Heart left ventricle (tissue), 16 donors: ENCODE results near the gene F7. TPM values are rescaled to one million over a fixed set of nuclear protein-coding genes. Genes with fewer than 3 reads are reported as not detected.

Experiments used
- ATAC-seq, 4 donors: fragments of 200-7000 bp; cut with Tn5 transposase; one replicate each; pipeline ENCODE4 v1.9.1; 2020 to 2022; ENCODE audit warnings: moderate library complexity in 4 of 4, mild to moderate bottlenecking in 3 of 4, moderate number of reproducible peaks in 1 of 4
- DNase-seq, 5 donors: peaks; one replicate each; pipeline ENCODE4 v3.0.0-alpha.2; 2020
- H3K27ac ChIP-seq, 12 donors: fragments of 200-600 bp; sonication (generic) in 4 of 12; one replicate each; pipeline versions ENCODE4 v1.5.0 to v1.8.0; 2016 to 2022; ENCODE audit warnings: mild to moderate bottlenecking in 2 of 12
- H3K27me3 ChIP-seq, 9 donors: fragments of 200-600 bp; sonication (generic) in 2 of 9; one replicate each; pipeline versions ENCODE4 v1.5.1 to v1.8.0; 2016 to 2022; ENCODE audit warnings: mild to moderate bottlenecking in 3 of 9
- H3K36me3 ChIP-seq, 9 donors: fragments of 200-600 bp; sonication (generic) in 2 of 9; one replicate each; pipeline versions ENCODE4 v1.5.0 to v1.8.0; 2018 to 2022; ENCODE audit warnings: mild to moderate bottlenecking in 2 of 9
- H3K4me1 ChIP-seq, 12 donors: fragments of 200-600 bp; sonication (generic) in 4 of 12; one replicate each; pipeline versions ENCODE4 v1.5.0 to v1.8.0; 2016 to 2022; ENCODE audit warnings: mild to moderate bottlenecking in 3 of 12
- H3K4me3 ChIP-seq, 12 donors: fragments of 200-600 bp; sonication (generic) in 4 of 12; one replicate each; pipeline versions ENCODE4 v1.5.0 to v1.8.0; 2017 to 2022; ENCODE audit warnings: mild to moderate bottlenecking in 9 of 12, moderate library complexity in 4 of 12
- H3K9me3 ChIP-seq, 12 donors: fragments of 200-600 bp; sonication (generic) in 4 of 12; one replicate each; pipeline versions ENCODE4 v1.5.0 to v1.8.0; 2016 to 2022; ENCODE audit warnings: mild to moderate bottlenecking in 1 of 12
- POLR2A ChIP-seq, 2 donors: fragments of 450-650 bp; IDR thresholded peaks; one replicate each; pipeline ENCODE4 v1.6.1; 2017; ENCODE audit warnings: antibody characterized with exemption in 2 of 2, mild to moderate bottlenecking in 2 of 2, moderate library complexity in 2 of 2
- WGBS, 4 donors: extraction: QIAGEN DNeasy Blood & Tissue Kit in 2 of 4; methylation state at CpG; one replicate each; pipeline versions ENCODE4 v1.1.5 to v1.1.7; 2013 to 2018; 5-methylcytosine and 5-hydroxymethylcytosine counted together
- intact Hi-C, 10 donors: fragments of 100-400 bp; cut with DNase I; formaldehyde crosslinking; loops; one replicate each; pipeline versions ENCODE4 v1.11.1 to v1.14.2; 2022
- polyA plus RNA-seq, 2 donors: library from polyadenylated mRNA; stranded (reverse); fragments of 200-250 nt; gene quantifications; one replicate each; pipeline ENCODE4 v1.2.3, GENCODE V29; 2013
- total RNA-seq, 9 donors: library from RNA; depleted of rRNA in 2 of 9; stranded (reverse); fragments of >200 nt in 2 of 9; fragmentation: NEBNext Ultra II Directional in 3 of 9; extraction: Animal tissue kit (Norgen Biotek cat#: 25700) in 3 of 9; gene quantifications; one replicate each; pipeline versions ENCODE4 v1.1.0 to v1.2.4, GENCODE V29; 2016 to 2023
- TF ChIP-seq, protein P1 (sequence below), 12 donors: fragments of 200-600 bp; sonication (generic) in 4 of 12; IDR thresholded peaks; one replicate each; pipeline versions ENCODE4 v1.5.0 to v1.8.0; 2018 to 2022; ENCODE audit warnings: antibody characterized with exemption in 12 of 12, mild to moderate bottlenecking in 5 of 12
- donor health status: ischemic (EF 13 %, LVEDD 7.1; RV severe dilation, severe dysfunction).
- donor health status: healthy with polysubstance abuse.
- donor health status: DM: no; HTN: yes; CAD: no.
- donor health status: DM: no; HTN: no; CAD: no.
- donor health status: ischemic (EF 25% LVEDD 6.9; RV normal size, moderate dysfunction).
- donor health status: ischemic (EF 25% LVEDD 5.7; RV mildly dilated, moderate dysfunction).
- donor health status: healthy.
- donor health status: DM: yes; HTN: yes; CAD: no.
- donor health status: ischemic (EF 35%, LVEDD 5.7; RV mildly dilated, moderate dysfunction).
- donor health status: nonischemic (EF 11% LVEDD 7.7; RV severe dilation, severe dysfunction).
- donor health status: DM: yes; HTN: yes; CAD: no.
- donor health status: PGD.
- donor health status: ischemic (EF 29% LVEDD 5.4; RV normal size, mild dysfunction).
- donor health status: nonischemic (EF 23%, LVEDD 6.1; RV moderate dilation, normal function).

Gene F7
- total and polyA plus RNA-seq, 11 donors, result 0.01 to 0.41 (median 0.13) TPM; not detected in 7

DNA sequence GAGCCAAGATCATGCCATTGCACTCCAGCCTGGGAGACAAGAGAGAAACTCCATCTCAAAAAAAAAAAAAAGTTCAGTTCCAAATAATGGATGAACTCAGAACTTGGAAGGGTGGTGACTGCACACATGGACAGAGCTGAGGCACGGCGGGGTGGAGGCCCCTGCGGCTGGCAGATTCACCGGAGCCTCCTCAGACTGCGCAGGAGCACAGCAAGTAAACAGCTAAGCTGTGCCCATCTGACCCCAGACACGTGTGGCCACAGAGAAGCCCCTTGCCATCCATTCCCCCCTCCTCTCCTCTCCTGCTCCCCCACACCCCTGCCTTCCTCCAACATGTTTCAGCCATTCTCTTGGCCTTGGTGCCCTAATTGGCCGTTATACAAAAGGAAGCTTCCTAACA, 37.3 kb downstream of the F7 start:
- Histone ChIP-seq H3K4me1 (no peaks in the 10 kb centered on the region), H3K27me3 (no peaks in the 10 kb centered on the region), H3K9me3 (no peaks in the 10 kb centered on the region), H3K27ac (no peak overlapping the region), H3K36me3 (peaks cover 0 to 12% (median 0%) of the 10 kb centered on the region in 9 donors), H3K4me3 (no peak overlapping the region)
- no peak for DNase-seq
- intact Hi-C loops, result no loop called here
- no peak for ATAC-seq
- TF ChIP-seq POLR2A (IDR thresholded peaks at IDR 0.05), result no peak
- TF ChIP-seq, protein P1, sequence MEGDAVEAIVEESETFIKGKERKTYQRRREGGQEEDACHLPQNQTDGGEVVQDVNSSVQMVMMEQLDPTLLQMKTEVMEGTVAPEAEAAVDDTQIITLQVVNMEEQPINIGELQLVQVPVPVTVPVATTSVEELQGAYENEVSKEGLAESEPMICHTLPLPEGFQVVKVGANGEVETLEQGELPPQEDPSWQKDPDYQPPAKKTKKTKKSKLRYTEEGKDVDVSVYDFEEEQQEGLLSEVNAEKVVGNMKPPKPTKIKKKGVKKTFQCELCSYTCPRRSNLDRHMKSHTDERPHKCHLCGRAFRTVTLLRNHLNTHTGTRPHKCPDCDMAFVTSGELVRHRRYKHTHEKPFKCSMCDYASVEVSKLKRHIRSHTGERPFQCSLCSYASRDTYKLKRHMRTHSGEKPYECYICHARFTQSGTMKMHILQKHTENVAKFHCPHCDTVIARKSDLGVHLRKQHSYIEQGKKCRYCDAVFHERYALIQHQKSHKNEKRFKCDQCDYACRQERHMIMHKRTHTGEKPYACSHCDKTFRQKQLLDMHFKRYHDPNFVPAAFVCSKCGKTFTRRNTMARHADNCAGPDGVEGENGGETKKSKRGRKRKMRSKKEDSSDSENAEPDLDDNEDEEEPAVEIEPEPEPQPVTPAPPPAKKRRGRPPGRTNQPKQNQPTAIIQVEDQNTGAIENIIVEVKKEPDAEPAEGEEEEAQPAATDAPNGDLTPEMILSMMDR (IDR thresholded peaks at IDR 0.05), result no peak
- 84 to 89% (median 87%) methylated on average over 7 of the region's 7 CpGs for WGBS, 4 donors

DNA sequence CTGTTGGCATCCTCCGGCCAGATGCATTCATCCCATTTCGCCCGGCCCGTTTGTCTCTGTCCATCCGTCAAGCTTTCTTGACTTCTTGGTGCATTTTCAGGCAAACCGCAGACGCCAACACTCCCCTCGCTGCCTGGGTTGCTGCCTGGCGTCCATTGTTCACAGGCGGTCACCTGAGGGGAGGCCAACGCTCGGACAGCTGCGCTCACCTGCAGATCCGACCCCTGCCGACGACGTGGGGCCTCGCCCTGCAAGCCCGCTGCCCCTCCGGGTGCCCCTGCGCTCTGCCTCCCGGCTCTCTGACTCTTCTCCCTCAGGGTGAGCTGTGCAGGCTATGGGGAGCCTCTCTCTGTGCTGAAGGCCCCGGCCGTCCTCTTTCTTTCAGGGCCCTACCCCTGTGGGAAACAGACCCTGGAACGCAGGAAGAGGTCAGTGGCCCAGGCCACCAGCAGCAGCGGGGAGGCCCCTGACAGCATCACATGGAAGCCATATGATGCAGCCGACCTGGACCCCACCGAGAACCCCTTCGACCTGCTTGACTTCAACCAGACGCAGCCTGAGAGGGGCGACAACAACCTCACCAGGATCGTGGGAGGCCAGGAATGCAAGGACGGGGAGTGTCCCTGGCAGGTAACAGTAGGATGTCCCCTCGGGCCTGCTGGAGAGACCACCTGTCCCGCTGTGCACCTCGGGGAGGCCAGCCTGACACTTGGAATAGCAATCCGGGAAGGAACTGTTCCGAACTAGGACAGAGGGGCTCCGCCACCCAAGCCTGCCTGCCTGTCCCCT, 38.1 kb downstream of the F7 start:
- ATAC-seq (no peak), DNase-seq (peak in 1 of 5 donors; percentile 15)
- H3K27ac ChIP-seq, result no peak overlapping the region
- H3K4me1 ChIP-seq, result no peaks in the 10 kb centered on the region
- no peaks in the 10 kb centered on the region for H3K9me3 ChIP-seq
- no peak overlapping the region for H3K4me3 ChIP-seq
- peaks cover 0 to 12% (median 0%) of the 10 kb centered on the region in 9 donors for H3K36me3 ChIP-seq
- TF ChIP-seq POLR2A (IDR thresholded peaks at IDR 0.05), result no peak
- TF ChIP-seq, protein P1 (IDR thresholded peaks at IDR 0.05), result no peak
- intact Hi-C loops, result no loop called here
- H3K27me3 ChIP-seq, result no peaks in the 10 kb centered on the region
- 84 to 90% (median 88%) methylated on average over 24 to 39 of the region's 39 CpGs for WGBS, 4 donors

DNA sequence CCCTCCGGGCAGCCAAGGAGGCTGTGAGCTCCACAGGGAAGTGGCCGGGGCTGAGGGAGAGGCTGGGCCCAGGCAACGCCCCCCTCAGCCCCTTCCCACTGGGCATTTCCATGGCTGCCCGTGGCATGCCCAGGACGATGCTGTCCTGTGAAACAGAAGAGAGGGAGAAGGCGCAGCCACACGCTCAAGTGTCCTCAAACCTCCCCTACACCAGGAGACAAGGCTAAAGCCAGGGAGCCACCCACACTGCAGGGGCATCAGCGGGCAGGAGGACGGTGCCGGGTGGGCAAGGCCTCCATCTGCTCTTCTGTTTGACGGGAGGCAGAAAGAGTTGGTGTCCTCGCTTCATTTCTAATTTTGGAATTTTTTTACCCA, 38.7 kb downstream of the F7 start:
- TF ChIP-seq, protein P1 (IDR thresholded peaks at IDR 0.05), result no peak
- TF ChIP-seq POLR2A (IDR thresholded peaks at IDR 0.05), result no peak
- Histone ChIP-seq H3K9me3 (no peaks in the 10 kb centered on the region), H3K36me3 (peaks cover 0 to 12% (median 0%) of the 10 kb centered on the region in 9 donors), H3K27me3 (no peaks in the 10 kb centered on the region), H3K4me3 (no peak overlapping the region), H3K4me1 (no peaks in the 10 kb centered on the region), H3K27ac (no peak overlapping the region)
- 86 to 92% (median 87%) methylated on average over 9 to 12 of the region's 12 CpGs for WGBS, 4 donors
- DNase-seq (no peak), ATAC-seq (peak in 1 of 4 donors; percentile 9)
- intact Hi-C loops, result no loop called here

DNA sequence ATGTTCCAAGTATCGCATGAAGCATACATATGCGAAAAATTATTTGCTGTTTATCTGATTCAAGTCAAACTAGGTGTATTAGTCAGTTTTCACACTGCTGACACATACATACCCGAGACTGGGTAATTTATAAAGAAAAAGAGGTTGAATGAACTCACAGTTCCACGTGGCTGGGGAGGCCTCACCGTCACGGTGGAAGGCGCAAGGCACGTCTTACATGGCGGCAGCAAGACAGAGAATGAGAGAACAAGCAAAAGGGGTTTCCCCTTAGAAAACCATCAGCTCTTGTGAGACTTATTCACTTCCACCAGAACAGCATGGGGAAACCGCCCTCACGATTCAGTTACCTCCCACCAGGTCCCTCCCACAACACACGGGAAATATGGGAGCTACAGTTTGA, 39.9 kb downstream of the F7 start:
- 84 to 94% (median 88%) methylated on average over 12 of the region's 12 CpGs for WGBS, 4 donors
- H3K36me3 ChIP-seq, result peaks cover 0 to 7% (median 0%) of the 10 kb centered on the region in 9 donors
- DNase-seq (no peak), ATAC-seq (no peak)
- intact Hi-C loops, result no loop called here
- H3K27me3 ChIP-seq, result no peaks in the 10 kb centered on the region
- no peak overlapping the region for H3K27ac ChIP-seq
- H3K4me1 ChIP-seq, result no peaks in the 10 kb centered on the region
- no peak overlapping the region for H3K4me3 ChIP-seq
- no peaks in the 10 kb centered on the region for H3K9me3 ChIP-seq
- no peak for TF ChIP-seq POLR2A (IDR thresholded peaks at IDR 0.05)
- TF ChIP-seq, protein P1 (IDR thresholded peaks at IDR 0.05), result no peak
